Measurements from ENCODE around the gene LRRN3.

DNA sequence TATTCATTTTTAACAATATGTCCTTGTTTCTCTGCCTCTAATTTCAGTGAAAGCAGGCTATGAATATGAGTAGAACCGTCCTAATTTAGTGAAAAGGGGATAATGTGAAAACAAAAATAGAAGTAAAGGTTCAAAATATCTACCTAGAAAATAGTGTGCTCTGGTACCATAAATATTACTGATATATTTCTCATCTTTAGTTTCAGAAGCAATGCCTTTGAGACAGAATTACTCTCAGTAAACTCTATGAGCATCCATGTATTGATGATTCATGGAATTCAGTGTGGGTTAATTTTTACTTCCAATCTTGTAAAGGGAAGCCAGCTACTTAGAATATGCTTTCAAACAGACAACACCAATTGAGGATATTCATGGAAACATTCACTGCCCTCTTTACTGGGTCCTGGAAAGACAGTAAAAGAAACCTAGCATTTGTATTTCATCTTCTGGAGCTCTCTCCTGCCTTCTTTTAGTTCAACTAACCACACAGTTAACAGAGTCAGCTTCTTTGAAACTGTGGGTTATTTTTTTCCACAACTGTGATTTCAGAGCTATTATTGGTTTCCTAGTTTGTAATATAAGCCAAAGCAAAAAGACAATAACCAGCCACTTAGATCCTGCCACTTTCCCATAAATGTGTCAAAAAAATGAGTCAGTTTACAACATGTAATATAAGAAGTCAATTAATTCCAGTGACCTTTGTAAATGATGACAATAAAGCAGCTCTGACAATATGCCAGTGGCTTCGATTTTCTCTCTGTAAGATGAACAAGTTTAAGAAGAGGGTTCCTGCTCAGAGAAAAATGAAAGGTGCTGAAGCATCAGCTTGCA lies 1.7 kb downstream of the LRRN3 start:
- TF ChIP-seq, protein P1, sequence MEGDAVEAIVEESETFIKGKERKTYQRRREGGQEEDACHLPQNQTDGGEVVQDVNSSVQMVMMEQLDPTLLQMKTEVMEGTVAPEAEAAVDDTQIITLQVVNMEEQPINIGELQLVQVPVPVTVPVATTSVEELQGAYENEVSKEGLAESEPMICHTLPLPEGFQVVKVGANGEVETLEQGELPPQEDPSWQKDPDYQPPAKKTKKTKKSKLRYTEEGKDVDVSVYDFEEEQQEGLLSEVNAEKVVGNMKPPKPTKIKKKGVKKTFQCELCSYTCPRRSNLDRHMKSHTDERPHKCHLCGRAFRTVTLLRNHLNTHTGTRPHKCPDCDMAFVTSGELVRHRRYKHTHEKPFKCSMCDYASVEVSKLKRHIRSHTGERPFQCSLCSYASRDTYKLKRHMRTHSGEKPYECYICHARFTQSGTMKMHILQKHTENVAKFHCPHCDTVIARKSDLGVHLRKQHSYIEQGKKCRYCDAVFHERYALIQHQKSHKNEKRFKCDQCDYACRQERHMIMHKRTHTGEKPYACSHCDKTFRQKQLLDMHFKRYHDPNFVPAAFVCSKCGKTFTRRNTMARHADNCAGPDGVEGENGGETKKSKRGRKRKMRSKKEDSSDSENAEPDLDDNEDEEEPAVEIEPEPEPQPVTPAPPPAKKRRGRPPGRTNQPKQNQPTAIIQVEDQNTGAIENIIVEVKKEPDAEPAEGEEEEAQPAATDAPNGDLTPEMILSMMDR (conservative IDR thresholded peaks at IDR 0.05; ENCODE audit: low read length) = no peak
- no peak for TF ChIP-seq EZH2phosphoT487 (IDR thresholded peaks at IDR 0.05; ENCODE audit: borderline replicate concordance)
